Measurements from ENCODE around the gene DUOXA1.

GRCh38 chr15:45148076-45149059 lies 18.7 kb upstream of the DUOXA1 start:
- no peak for TF ChIP-seq CSRNP3 (CRISPR knock-in tag; IDR thresholded peaks at IDR 0.05)
- no peak for TF ChIP-seq POU6F1 (CRISPR knock-in tag; IDR thresholded peaks at IDR 0.05; ENCODE audit: borderline replicate concordance, low read depth)
- no peak for TF ChIP-seq ISL1 (CRISPR knock-in tag; IDR thresholded peaks at IDR 0.05)
- TF ChIP-seq ZFP3 (CRISPR knock-in tag; IDR thresholded peaks at IDR 0.05): no peak
- no peak for TF ChIP-seq CREB5 (CRISPR knock-in tag; IDR thresholded peaks at IDR 0.05; ENCODE audit: low read depth)
- TF ChIP-seq ZC3H10 (CRISPR knock-in tag; IDR thresholded peaks at IDR 0.05): no peak
- no peak for TF ChIP-seq BACH2 (CRISPR knock-in tag; IDR thresholded peaks at IDR 0.05; ENCODE audit: borderline replicate concordance)
- TF ChIP-seq ZNF565 (CRISPR knock-in tag; conservative IDR thresholded peaks at IDR 0.05; ENCODE audit: low read depth): no peak
- no peak for TF ChIP-seq PATZ1 (CRISPR knock-in tag; IDR thresholded peaks at IDR 0.05; ENCODE audit: borderline replicate concordance)
- TF ChIP-seq ZFP30 (CRISPR knock-in tag; IDR thresholded peaks at IDR 0.05): no peak
- TF ChIP-seq OSR1 (CRISPR knock-in tag; IDR thresholded peaks at IDR 0.05): no peak
- no peak for TF ChIP-seq GLIS3 (CRISPR knock-in tag; IDR thresholded peaks at IDR 0.05)
- no peak for TF ChIP-seq RARB (CRISPR knock-in tag; IDR thresholded peaks at IDR 0.05)

Data from SK-N-SH treated with all-trans-retinoic acid at 6 μM for 48 hours (cell line).